Measurements from ENCODE around the gene COL5A3.
"Not testable (repeated sequence)": the region's sequence is repeated elsewhere in the genome, so short reads cannot be mapped to it uniquely, and the experiment has no call there.

COL5A3 gene

GRCh38 chr19:9967326-9967725 is 43.0 kb downstream of the COL5A3 start:
- H3K9ac ChIP-seq (ENCODE audit: low read length) = no peak overlapping the region
- H3K9me3 ChIP-seq (ENCODE audit: control insufficient read depth, low read depth, low read length) = no peaks in the 10 kb centered on the region
- no peaks in the 10 kb centered on the region for H3K36me3 ChIP-seq (ENCODE audit: control insufficient read depth, low read depth, low read length)
- H3K4me1 ChIP-seq (ENCODE audit: control insufficient read depth, low read depth, low read length) = peaks cover 4% of the 10 kb centered on the region
- H3K27ac ChIP-seq (ENCODE audit: low read length) = no peak overlapping the region
- peaks cover 24% of the 10 kb centered on the region for H3K27me3 ChIP-seq (ENCODE audit: control insufficient read depth, insufficient read depth, low read length)
- H3K4me3 ChIP-seq (ENCODE audit: low read length) = no peak overlapping the region

- no peak overlapping the region for H3K27ac ChIP-seq (ENCODE audit: low read length)
- H3K9me3 ChIP-seq (ENCODE audit: control insufficient read depth, low read depth, low read length) = no peaks in the 10 kb centered on the region
- no peaks in the 10 kb centered on the region for H3K36me3 ChIP-seq (ENCODE audit: control insufficient read depth, low read depth, low read length)
- no peak overlapping the region for H3K9ac ChIP-seq (ENCODE audit: low read length)
- H3K4me3 ChIP-seq (ENCODE audit: low read length) = peak overlapping the region; percentile 40
- H3K4me1 ChIP-seq (ENCODE audit: control insufficient read depth, low read depth, low read length) = peaks cover 4% of the 10 kb centered on the region
- H3K27me3 ChIP-seq (ENCODE audit: control insufficient read depth, insufficient read depth, low read length) = peaks cover 24% of the 10 kb centered on the region
Measured at GRCh38 chr19:9966448-9966847, 43.9 kb downstream of the COL5A3 start.

GRCh38 chr19:9966024-9966423 is 44.3 kb downstream of the COL5A3 start:
- H3K27me3 ChIP-seq (ENCODE audit: control insufficient read depth, insufficient read depth, low read length) = peaks cover 24% of the 10 kb centered on the region
- no peaks in the 10 kb centered on the region for H3K9me3 ChIP-seq (ENCODE audit: control insufficient read depth, low read depth, low read length)
- H3K4me3 ChIP-seq (ENCODE audit: low read length) = peak overlapping the region; percentile 40
- no peaks in the 10 kb centered on the region for H3K36me3 ChIP-seq (ENCODE audit: control insufficient read depth, low read depth, low read length)
- no peak overlapping the region for H3K9ac ChIP-seq (ENCODE audit: low read length)
- no peak overlapping the region for H3K27ac ChIP-seq (ENCODE audit: low read length)
- peaks cover 4% of the 10 kb centered on the region for H3K4me1 ChIP-seq (ENCODE audit: control insufficient read depth, low read depth, low read length)

GRCh38 chr19:9962623-9963290 is 47.5 kb downstream of the COL5A3 start:
- Histone ChIP-seq H3K36me3 (ENCODE audit: control insufficient read depth, low read depth, low read length) (no peaks in the 10 kb centered on the region), H3K4me1 (ENCODE audit: control insufficient read depth, low read depth, low read length) (peaks cover 8% of the 10 kb centered on the region), H3K9me3 (ENCODE audit: control insufficient read depth, low read depth, low read length) (no peaks in the 10 kb centered on the region), H3K9ac (ENCODE audit: low read length) (no peak overlapping the region), H3K4me3 (ENCODE audit: low read length) (no peak overlapping the region), H3K27ac (ENCODE audit: low read length) (no peak overlapping the region), H3K27me3 (ENCODE audit: control insufficient read depth, insufficient read depth, low read length) (peaks cover 24% of the 10 kb centered on the region)

- Histone ChIP-seq H3K36me3 (ENCODE audit: control insufficient read depth, low read depth, low read length) (no peaks in the 10 kb centered on the region), H3K4me1 (ENCODE audit: control insufficient read depth, low read depth, low read length) (peaks cover 4% of the 10 kb centered on the region), H3K9me3 (ENCODE audit: control insufficient read depth, low read depth, low read length) (no peaks in the 10 kb centered on the region), H3K9ac (ENCODE audit: low read length) (no peak overlapping the region), H3K27ac (ENCODE audit: low read length) (no peak overlapping the region), H3K4me3 (ENCODE audit: low read length) (no peak overlapping the region), H3K27me3 (ENCODE audit: control insufficient read depth, insufficient read depth, low read length) (peaks cover 8% of the 10 kb centered on the region)
Measured at GRCh38 chr19:9961103-9961502, 49.2 kb downstream of the COL5A3 start.

- Histone ChIP-seq H3K4me3 (ENCODE audit: low read length) (no peak overlapping the region), H3K27me3 (ENCODE audit: control insufficient read depth, insufficient read depth, low read length) (no peaks in the 10 kb centered on the region), H3K4me1 (ENCODE audit: control insufficient read depth, low read depth, low read length) (peaks cover 4% of the 10 kb centered on the region), H3K27ac (ENCODE audit: low read length) (no peak overlapping the region), H3K36me3 (ENCODE audit: control insufficient read depth, low read depth, low read length) (no peaks in the 10 kb centered on the region), H3K9me3 (ENCODE audit: control insufficient read depth, low read depth, low read length) (no peaks in the 10 kb centered on the region), H3K9ac (ENCODE audit: low read length) (no peak overlapping the region)
Measured at GRCh38 chr19:9958379-9958821, 51.9 kb downstream of the COL5A3 start.

GRCh38 chr19:9956956-9957355 is 53.3 kb downstream of the COL5A3 start:
- no peak overlapping the region for H3K27ac ChIP-seq (ENCODE audit: low read length)
- H3K4me1 ChIP-seq (ENCODE audit: control insufficient read depth, low read depth, low read length) = peaks cover 11% of the 10 kb centered on the region
- H3K9me3 ChIP-seq (ENCODE audit: control insufficient read depth, low read depth, low read length) = no peaks in the 10 kb centered on the region
- no peak overlapping the region for H3K4me3 ChIP-seq (ENCODE audit: low read length)
- no peaks in the 10 kb centered on the region for H3K36me3 ChIP-seq (ENCODE audit: control insufficient read depth, low read depth, low read length)
- no peak overlapping the region for H3K9ac ChIP-seq (ENCODE audit: low read length)
- no peaks in the 10 kb centered on the region for H3K27me3 ChIP-seq (ENCODE audit: control insufficient read depth, insufficient read depth, low read length)

- H3K4me1 ChIP-seq (ENCODE audit: control insufficient read depth, low read depth, low read length) = peaks cover 8% of the 10 kb centered on the region
- no peak overlapping the region for H3K4me3 ChIP-seq (ENCODE audit: low read length)
- no peak overlapping the region for H3K9ac ChIP-seq (ENCODE audit: low read length)
- no peaks in the 10 kb centered on the region for H3K9me3 ChIP-seq (ENCODE audit: control insufficient read depth, low read depth, low read length)
- H3K27ac ChIP-seq (ENCODE audit: low read length) = no peak overlapping the region
- no peaks in the 10 kb centered on the region for H3K36me3 ChIP-seq (ENCODE audit: control insufficient read depth, low read depth, low read length)
- no peaks in the 10 kb centered on the region for H3K27me3 ChIP-seq (ENCODE audit: control insufficient read depth, insufficient read depth, low read length)
Measured at GRCh38 chr19:9953802-9954542, 56.3 kb downstream of the COL5A3 start.

GRCh38 chr19:9952276-9952675 is 58.0 kb downstream of the COL5A3 start:
- Histone ChIP-seq H3K9ac (ENCODE audit: low read length) (no peak overlapping the region), H3K4me3 (ENCODE audit: low read length) (no peak overlapping the region), H3K4me1 (ENCODE audit: control insufficient read depth, low read depth, low read length) (peaks cover 8% of the 10 kb centered on the region), H3K36me3 (ENCODE audit: control insufficient read depth, low read depth, low read length) (no peaks in the 10 kb centered on the region), H3K27ac (ENCODE audit: low read length) (no peak overlapping the region), H3K27me3 (ENCODE audit: control insufficient read depth, insufficient read depth, low read length) (no peaks in the 10 kb centered on the region), H3K9me3 (ENCODE audit: control insufficient read depth, low read depth, low read length) (no peaks in the 10 kb centered on the region)

GRCh38 chr19:9947441-9947840 is 62.9 kb downstream of the COL5A3 start:
- no peak overlapping the region for H3K27ac ChIP-seq (ENCODE audit: low read length)
- peaks cover 10% of the 10 kb centered on the region for H3K4me1 ChIP-seq (ENCODE audit: control insufficient read depth, low read depth, low read length)
- H3K36me3 ChIP-seq (ENCODE audit: control insufficient read depth, low read depth, low read length) = no peaks in the 10 kb centered on the region
- no peaks in the 10 kb centered on the region for H3K27me3 ChIP-seq (ENCODE audit: control insufficient read depth, insufficient read depth, low read length)
- no peaks in the 10 kb centered on the region for H3K9me3 ChIP-seq (ENCODE audit: control insufficient read depth, low read depth, low read length)
- no peak overlapping the region for H3K9ac ChIP-seq (ENCODE audit: low read length)
- H3K4me3 ChIP-seq (ENCODE audit: low read length) = no peak overlapping the region

GRCh38 chr19:9946528-9947125 is 63.7 kb downstream of the COL5A3 start:
- not testable (repeated sequence) for H3K27me3 ChIP-seq (ENCODE audit: control insufficient read depth, insufficient read depth, low read length); H3K4me3 ChIP-seq (ENCODE audit: low read length); H3K9ac ChIP-seq (ENCODE audit: low read length); H3K36me3 ChIP-seq (ENCODE audit: control insufficient read depth, low read depth, low read length); H3K9me3 ChIP-seq (ENCODE audit: control insufficient read depth, low read depth, low read length); H3K4me1 ChIP-seq (ENCODE audit: control insufficient read depth, low read depth, low read length); H3K27ac ChIP-seq (ENCODE audit: low read length)
